Measurements from ENCODE around the gene SNRPB2. TPM values are rescaled to one million over a fixed set of nuclear protein-coding genes. Genes with fewer than 3 reads are reported as not detected.
A peak's percentile ranks its signal among the peaks of the same experiment; 100 is the strongest.

The SNRPB2 gene
- total RNA-seq, 6 experiments from 2014 or later, result 61.8 to 84.8 (median 77.0) TPM

DNA sequence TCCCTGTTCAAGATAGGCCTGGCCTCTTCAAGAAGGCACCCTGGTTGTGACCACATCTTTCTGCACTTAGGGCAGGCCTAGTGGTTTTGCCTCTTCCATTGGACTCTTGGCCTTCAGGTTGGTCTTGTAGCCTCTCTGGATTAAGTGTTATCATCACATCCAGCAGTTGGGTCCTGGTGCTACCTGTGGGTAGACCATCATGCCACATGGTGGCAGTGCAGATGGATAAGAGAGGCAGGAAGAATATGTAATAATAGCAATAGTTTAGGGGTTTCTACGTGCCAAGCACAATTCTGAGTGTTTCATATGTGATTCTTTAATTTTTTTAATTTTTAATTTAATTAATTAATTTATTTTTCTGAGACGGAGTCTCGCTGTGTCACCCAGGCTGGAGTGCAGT is 28.5 kb upstream of the SNRPB2 start:
- Mint-ChIP-seq H3K4me1 (ENCODE audit: low read depth) (no peaks in the 10 kb centered on the region), H3K27me3 (ENCODE audit: insufficient read depth) (no peaks in the 10 kb centered on the region), H3K4me3 (no peak overlapping the region), H3K36me3 (ENCODE audit: low read depth) (no peaks in the 10 kb centered on the region; the same call in 1 of the 2 replicates), H3K27ac (no peak overlapping the region), H3K9me3 (peaks cover 4% of the 10 kb centered on the region; the same call in 1 of the 2 replicates)
- TF ChIP-seq, protein P1, sequence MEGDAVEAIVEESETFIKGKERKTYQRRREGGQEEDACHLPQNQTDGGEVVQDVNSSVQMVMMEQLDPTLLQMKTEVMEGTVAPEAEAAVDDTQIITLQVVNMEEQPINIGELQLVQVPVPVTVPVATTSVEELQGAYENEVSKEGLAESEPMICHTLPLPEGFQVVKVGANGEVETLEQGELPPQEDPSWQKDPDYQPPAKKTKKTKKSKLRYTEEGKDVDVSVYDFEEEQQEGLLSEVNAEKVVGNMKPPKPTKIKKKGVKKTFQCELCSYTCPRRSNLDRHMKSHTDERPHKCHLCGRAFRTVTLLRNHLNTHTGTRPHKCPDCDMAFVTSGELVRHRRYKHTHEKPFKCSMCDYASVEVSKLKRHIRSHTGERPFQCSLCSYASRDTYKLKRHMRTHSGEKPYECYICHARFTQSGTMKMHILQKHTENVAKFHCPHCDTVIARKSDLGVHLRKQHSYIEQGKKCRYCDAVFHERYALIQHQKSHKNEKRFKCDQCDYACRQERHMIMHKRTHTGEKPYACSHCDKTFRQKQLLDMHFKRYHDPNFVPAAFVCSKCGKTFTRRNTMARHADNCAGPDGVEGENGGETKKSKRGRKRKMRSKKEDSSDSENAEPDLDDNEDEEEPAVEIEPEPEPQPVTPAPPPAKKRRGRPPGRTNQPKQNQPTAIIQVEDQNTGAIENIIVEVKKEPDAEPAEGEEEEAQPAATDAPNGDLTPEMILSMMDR (IDR thresholded peaks at IDR 0.05), result peak; percentile 21; the same call in 1 of the 2 replicates
- no peak for DNase-seq

DNA sequence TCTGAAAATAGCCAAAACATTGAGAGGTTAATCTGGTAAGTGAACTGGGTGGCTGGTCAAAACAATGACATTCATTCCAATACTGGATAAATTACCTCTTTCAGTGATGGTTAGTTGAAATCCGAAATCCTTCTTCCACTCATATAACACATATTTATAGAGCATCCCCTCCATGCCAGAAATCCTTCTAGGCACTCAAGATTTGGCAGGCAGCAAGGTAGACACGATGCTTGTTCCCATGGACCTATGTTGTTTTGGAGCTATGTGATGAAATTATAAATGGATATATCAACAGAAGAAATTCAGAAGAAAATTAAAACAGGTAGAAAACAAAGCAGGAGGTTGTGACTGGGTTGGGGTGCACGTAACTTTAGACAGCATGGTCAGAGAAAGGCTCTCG is 26.3 kb upstream of the SNRPB2 start:
- TF ChIP-seq, protein P1 (IDR thresholded peaks at IDR 0.05), result no peak
- peaks cover 11% of the 10 kb centered on the region; the same call in 1 of the 2 replicates for H3K9me3 Mint-ChIP-seq
- H3K4me1 Mint-ChIP-seq (ENCODE audit: low read depth), result no peaks in the 10 kb centered on the region
- H3K4me3 Mint-ChIP-seq, result no peak overlapping the region
- H3K27me3 Mint-ChIP-seq (ENCODE audit: insufficient read depth), result no peaks in the 10 kb centered on the region
- no peaks in the 10 kb centered on the region; the same call in 1 of the 2 replicates for H3K36me3 Mint-ChIP-seq (ENCODE audit: low read depth)
- H3K27ac Mint-ChIP-seq, result no peak overlapping the region
- no peak for DNase-seq

DNA sequence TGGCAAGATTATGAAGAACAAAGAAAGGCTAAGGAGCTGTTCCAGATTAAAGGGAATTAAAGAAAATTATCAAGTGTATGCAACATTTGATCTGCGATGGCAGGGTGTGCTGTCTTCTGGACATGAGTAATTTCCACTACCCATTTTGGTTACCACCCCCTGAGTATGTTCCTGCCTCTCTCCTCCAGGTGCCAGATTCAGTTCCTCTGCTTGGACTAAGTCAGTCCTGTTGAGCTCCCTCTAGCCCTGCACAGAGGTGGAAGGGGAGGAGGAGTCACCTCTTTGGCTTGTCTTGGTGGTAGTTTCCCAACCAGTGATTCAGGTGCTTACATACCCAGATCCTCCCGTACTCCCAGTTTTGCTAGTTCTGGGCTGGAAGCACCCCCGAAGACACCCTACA is 22.2 kb upstream of the SNRPB2 start:
- no peaks in the 10 kb centered on the region for H3K27me3 Mint-ChIP-seq (ENCODE audit: insufficient read depth)
- peaks cover 11% of the 10 kb centered on the region; the same call in 1 of the 2 replicates for H3K9me3 Mint-ChIP-seq
- no peak for DNase-seq
- H3K4me1 Mint-ChIP-seq (ENCODE audit: low read depth), result no peaks in the 10 kb centered on the region
- H3K36me3 Mint-ChIP-seq (ENCODE audit: low read depth), result no peaks in the 10 kb centered on the region; the same call in 1 of the 2 replicates
- no peak overlapping the region for H3K4me3 Mint-ChIP-seq
- TF ChIP-seq, protein P1 (IDR thresholded peaks at IDR 0.05), result no peak
- no peak overlapping the region for H3K27ac Mint-ChIP-seq

DNA sequence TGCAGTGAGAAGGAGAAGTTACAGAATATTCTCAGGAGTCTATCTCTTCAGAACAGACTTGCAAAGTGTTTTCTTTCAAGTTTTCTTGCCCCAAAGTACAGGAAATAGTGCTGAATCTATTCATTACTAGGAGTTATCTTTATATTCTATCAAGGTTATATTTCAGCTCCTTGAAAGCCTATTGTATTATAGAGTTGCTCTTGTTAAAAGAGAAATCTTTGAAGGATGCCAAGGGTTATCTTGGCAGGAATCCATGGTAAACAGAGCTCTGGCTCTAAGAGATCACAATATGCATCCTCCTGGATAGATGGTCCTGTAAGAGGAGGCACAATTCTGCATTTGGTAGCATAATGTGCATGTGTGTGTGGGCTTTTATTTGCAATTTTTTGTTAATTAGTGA is 21.2 kb upstream of the SNRPB2 start:
- TF ChIP-seq, protein P1 (IDR thresholded peaks at IDR 0.05), result no peak
- no peaks in the 10 kb centered on the region; the same call in 1 of the 2 replicates for H3K36me3 Mint-ChIP-seq (ENCODE audit: low read depth)
- H3K4me3 Mint-ChIP-seq, result no peak overlapping the region
- H3K27ac Mint-ChIP-seq, result no peak overlapping the region
- DNase-seq, result no peak
- no peaks in the 10 kb centered on the region for H3K4me1 Mint-ChIP-seq (ENCODE audit: low read depth)
- H3K27me3 Mint-ChIP-seq (ENCODE audit: insufficient read depth), result no peaks in the 10 kb centered on the region
- H3K9me3 Mint-ChIP-seq, result peaks cover 11% of the 10 kb centered on the region; the same call in 1 of the 2 replicates

DNA sequence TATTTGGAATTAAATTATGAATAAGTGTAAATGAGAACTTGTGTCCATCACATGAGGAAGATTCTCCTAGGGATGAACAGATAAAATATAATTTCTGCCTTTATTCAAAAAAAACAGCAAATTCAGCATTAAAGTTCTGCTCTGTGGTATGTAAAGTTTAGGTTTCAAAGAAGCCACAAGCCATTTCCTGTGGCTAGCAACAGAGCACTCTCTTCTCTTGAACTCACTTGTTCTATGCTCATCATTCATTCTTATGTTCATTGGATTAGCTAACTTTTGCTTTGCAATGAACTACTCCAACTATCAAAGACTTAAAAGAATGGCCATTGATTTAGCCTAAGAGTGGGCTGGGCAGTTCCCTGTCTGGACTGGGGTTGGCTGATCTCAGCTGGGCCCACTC is 20.8 kb upstream of the SNRPB2 start:
- no peak for DNase-seq
- H3K9me3 Mint-ChIP-seq, result peaks cover 11% of the 10 kb centered on the region; the same call in 1 of the 2 replicates
- H3K36me3 Mint-ChIP-seq (ENCODE audit: low read depth), result no peaks in the 10 kb centered on the region; the same call in 1 of the 2 replicates
- no peak overlapping the region for H3K4me3 Mint-ChIP-seq
- no peaks in the 10 kb centered on the region for H3K27me3 Mint-ChIP-seq (ENCODE audit: insufficient read depth)
- TF ChIP-seq, protein P1 (IDR thresholded peaks at IDR 0.05), result no peak
- no peak overlapping the region for H3K27ac Mint-ChIP-seq
- no peaks in the 10 kb centered on the region for H3K4me1 Mint-ChIP-seq (ENCODE audit: low read depth)

Measured in HFFc6 (cell line).